Ovary (tissue), 9 donors: ENCODE data around the gene HPSE. TPM values are rescaled to one million over a fixed set of nuclear protein-coding genes. Genes with fewer than 3 reads are reported as not detected.

Experiments
- DNase-seq, 5 donors: peaks; one replicate each; pipeline ENCODE4 v3.0.0-alpha.2; 2019 to 2020
- H3K27ac ChIP-seq, 2 donors: fragments of 200-600 bp; one replicate each; pipeline versions ENCODE4 v1.5.1 to v1.8.0; 2019 to 2022
- H3K27me3 ChIP-seq: fragments of 200-600 bp; one replicate; pipeline ENCODE4 v1.8.0; 2022
- H3K36me3 ChIP-seq: fragments of 200-600 bp; sonication (generic); one replicate; pipeline ENCODE4 v1.5.1; 2019
- H3K4me1 ChIP-seq: one replicate; pipeline ENCODE4 v1.8.1; 2013; ENCODE audit warnings: mild to moderate bottlenecking, moderate library complexity; ENCODE audit not compliant: insufficient read depth
- H3K4me3 ChIP-seq: fragments of 200-600 bp; sonication (generic); one replicate; pipeline ENCODE4 v1.5.1; 2017
- H3K9me3 ChIP-seq, 2 donors: fragments of 200-600 bp in 1 of 2; sonication (generic) in 1 of 2; one replicate each; pipeline versions ENCODE4 v1.5.1 to v1.8.1; 2013 to 2019; ENCODE audit warnings: mild to moderate bottlenecking in 1 of 2, moderate library complexity in 1 of 2
- CTCF ChIP-seq, 3 donors: fragments of 450-650 bp in 2 of 3; fragments of 200-600 bp in 1 of 3; IDR thresholded peaks; one replicate each; pipeline versions ENCODE4 v1.5.1 to v1.8.0; 2016 to 2022; ENCODE audit warnings: antibody characterized with exemption in 3 of 3, mild to moderate bottlenecking in 1 of 3
- EP300 ChIP-seq: sonication (generic); formaldehyde crosslinking; IDR thresholded peaks from one replicate; pipeline ENCODE4 v1.6.1; 2017; ENCODE audit warnings: antibody characterized with exemption
- POLR2A ChIP-seq: fragments of 450-650 bp; IDR thresholded peaks from one replicate; pipeline ENCODE4 v1.6.1; 2017; ENCODE audit warnings: antibody characterized with exemption, mild to moderate bottlenecking, moderate library complexity
- WGBS, 3 donors: extraction: QIAGEN DNeasy Blood & Tissue Kit in 1 of 3; methylation state at CpG; one replicate each; pipeline versions ENCODE4 v1.1.5 to v1.1.7; 2013 to 2017; 5-methylcytosine and 5-hydroxymethylcytosine counted together
- intact Hi-C, 4 donors: fragments of 100-400 bp; cut with DNase I; formaldehyde crosslinking; loops; one replicate each; pipeline versions ENCODE4 v1.11.0 to v1.15.1; 2022 to 2023
- polyA plus RNA-seq, 2 donors: library from polyadenylated mRNA; stranded (reverse); fragments of 200-250 nt in 1 of 2; fragments of 350-450 nt in 1 of 2; fragmentation: Illumina TruSeq in 1 of 2; extraction: RNeasy Lipid Tissue Mini Kit (QIAGEN cat#74804) in 1 of 2; gene quantifications; one replicate each; pipeline ENCODE4 v1.2.3, GENCODE V29; 2013 to 2014
- small RNA-seq: library from RNA; depleted of rRNA; stranded (forward); fragments of <200 nt; gene quantifications from one replicate; pipeline ENCODE3, GENCODE V24; 2016
- total RNA-seq, 7 donors: library from RNA; depleted of rRNA in 2 of 7; stranded (reverse); fragments of >200 nt in 2 of 7; fragmentation: NEBNext Ultra II Directional in 3 of 7; extraction: Animal tissue kit (Norgen Biotek cat#: 25700) in 3 of 7; gene quantifications; one replicate each; pipeline versions ENCODE4 v1.1.0 to v1.2.4, GENCODE V29; 2016 to 2023
- donor health status: DM: no; HTN: no; CAD: no; lungs with moderate emphysema.
- donor health status: DM: no; HTN: no; CAD: no.
- donor health status: Bipolar disorder and iron deficiency.
- donor health status: DM: yes; HTN: yes; CAD: no.
- donor health status: DM: no; HTN: no; CAD: no.
- donor health status: DM: yes; HTN: yes; CAD: no.

Gene HPSE
- total and polyA plus RNA-seq, 9 donors: 4.3 to 23.3 (median 6.4) TPM

- Histone ChIP-seq H3K36me3 (no peaks in the 10 kb centered on the region), H3K4me1 (no peaks in the 10 kb centered on the region), H3K9me3 (no peaks in the 10 kb centered on the region), H3K27ac (no peak overlapping the region), H3K4me3 (no peak overlapping the region), H3K27me3 (no peaks in the 10 kb centered on the region)
- WGBS, 3 donors: 79 to 87% (median 85%) methylated on average over 2 of the region's 2 CpGs
- TF ChIP-seq CTCF (IDR thresholded peaks at IDR 0.05) (no peak), EP300 (no peak), POLR2A (no peak)
- no peak for DNase-seq
- intact Hi-C loops: no loop called here
Observed at GRCh38 chr4:83251447-83251830, 83.2 kb downstream of the HPSE start.

- H3K4me3 ChIP-seq: no peak overlapping the region
- no peaks in the 10 kb centered on the region for H3K36me3 ChIP-seq
- TF ChIP-seq POLR2A (no peak), CTCF (IDR thresholded peaks at IDR 0.05) (no peak), EP300 (no peak)
- H3K27me3 ChIP-seq: no peaks in the 10 kb centered on the region
- no peak for DNase-seq
- H3K9me3 ChIP-seq: no peaks in the 10 kb centered on the region
- no peak overlapping the region for H3K27ac ChIP-seq
- no peaks in the 10 kb centered on the region for H3K4me1 ChIP-seq
- intact Hi-C loops: no loop called here
- WGBS, 3 donors: 89 to 91% (median 90%) methylated on average over 7 of the region's 7 CpGs
Observed at GRCh38 chr4:83250687-83251446, 83.8 kb downstream of the HPSE start.

GRCh38 chr4:83248486-83248885, 86.2 kb downstream of the HPSE start:
- intact Hi-C loops: no loop called here
- TF ChIP-seq EP300 (no peak), POLR2A (no peak), CTCF (IDR thresholded peaks at IDR 0.05) (no peak)

GRCh38 chr4:83247415-83248357, 87.0 kb downstream of the HPSE start:
- no peak for TF ChIP-seq CTCF (IDR thresholded peaks at IDR 0.05)
- no peak for TF ChIP-seq POLR2A
- TF ChIP-seq EP300: no peak
- no peaks in the 10 kb centered on the region for H3K27me3 ChIP-seq
- H3K9me3 ChIP-seq: no peaks in the 10 kb centered on the region
- no peak overlapping the region for H3K4me3 ChIP-seq
- H3K27ac ChIP-seq: no peak overlapping the region
- 88 to 92% (median 89%) methylated on average over 12 of the region's 12 CpGs for WGBS, 3 donors
- H3K4me1 ChIP-seq: no peaks in the 10 kb centered on the region
- no peak for DNase-seq
- intact Hi-C loops: no loop called here
- H3K36me3 ChIP-seq: no peaks in the 10 kb centered on the region

More at GRCh38 chr4:83248486-83248885, 86.2 kb downstream of the HPSE start:
- Histone ChIP-seq H3K9me3 (no peaks in the 10 kb centered on the region), H3K27me3 (no peaks in the 10 kb centered on the region), H3K27ac (no peak overlapping the region), H3K4me1 (no peaks in the 10 kb centered on the region), H3K4me3 (no peak overlapping the region), H3K36me3 (no peaks in the 10 kb centered on the region)
- 87 to 89% (median 89%) methylated on average over 5 of the region's 5 CpGs for WGBS, 3 donors
- DNase-seq: no peak

Small RNAs within 50 kb of the gene (small RNA-seq; reads per million reads assigned to genes)
- gene AC114781.5: not detected

Other genes with a start within 250 kb of the HPSE start
- gene PLAC8, start 220.1 kb downstream of the HPSE start, total RNA-seq: 10 to 100 TPM in 1 of 7 donors, 1 to 10 TPM in 4, under 1 TPM in 2; 0.40 to 15.4 (median 1.9) TPM
- gene PLAC8, start 220.1 kb downstream of the HPSE start, polyA plus RNA-seq: 1 to 10 TPM in 1 of 2 donors, under 1 TPM in 1; 0.67 to 3.5 TPM
- gene COQ2, start 50.0 kb downstream of the HPSE start, total RNA-seq: 10 to 100 TPM in 3 of 7 donors, 1 to 10 TPM in 4; 8.4 to 12.3 (median 9.5) TPM
- gene COQ2, start 50.0 kb downstream of the HPSE start, polyA plus RNA-seq: 10 to 100 TPM in 1 of 2 donors, 1 to 10 TPM in 1; 8.7 to 18.1 TPM
- 10 to 100 TPM; 17.2 to 30.8 (median 22.7) TPM for gene HELQ, start 121.0 kb upstream of the HPSE start, total RNA-seq
- gene HELQ, start 121.0 kb upstream of the HPSE start, polyA plus RNA-seq: 10 to 100 TPM; 15.5 to 19.1 TPM
- gene MRPS18C, start 121.2 kb upstream of the HPSE start, total RNA-seq: 10 to 100 TPM; 13.0 to 47.5 (median 35.7) TPM
- gene MRPS18C, start 121.2 kb upstream of the HPSE start, polyA plus RNA-seq: 10 to 100 TPM; 18.5 to 46.5 TPM
- gene ABRAXAS1, start 150.3 kb upstream of the HPSE start, total RNA-seq: 10 to 100 TPM; 14.5 to 43.1 (median 33.8) TPM
- gene ABRAXAS1, start 150.3 kb upstream of the HPSE start, polyA plus RNA-seq: 10 to 100 TPM; 23.5 to 25.7 TPM
- gene GPAT3, start 201.3 kb upstream of the HPSE start, total RNA-seq: 10 to 100 TPM in 6 of 7 donors, 1 to 10 TPM in 1; 9.0 to 23.1 (median 14.9) TPM
- gene GPAT3, start 201.3 kb upstream of the HPSE start, polyA plus RNA-seq: 10 to 100 TPM; 13.6 to 23.2 TPM